ENCODE results near the gene GAB3.
"Not testable (repeated sequence)": the region's sequence is repeated elsewhere in the genome, so short reads cannot be mapped to it uniquely, and the experiment has no call there.

GAB3 gene

GRCh38 chrX:154655346-154655745 lies 95.5 kb downstream of the GAB3 start:
- no peak for DNase-seq (ENCODE audit: low spot score)

- DNase-seq (ENCODE audit: low spot score): no peak
Observed at GRCh38 chrX:154654925-154655324, 96.0 kb downstream of the GAB3 start.

DNA sequence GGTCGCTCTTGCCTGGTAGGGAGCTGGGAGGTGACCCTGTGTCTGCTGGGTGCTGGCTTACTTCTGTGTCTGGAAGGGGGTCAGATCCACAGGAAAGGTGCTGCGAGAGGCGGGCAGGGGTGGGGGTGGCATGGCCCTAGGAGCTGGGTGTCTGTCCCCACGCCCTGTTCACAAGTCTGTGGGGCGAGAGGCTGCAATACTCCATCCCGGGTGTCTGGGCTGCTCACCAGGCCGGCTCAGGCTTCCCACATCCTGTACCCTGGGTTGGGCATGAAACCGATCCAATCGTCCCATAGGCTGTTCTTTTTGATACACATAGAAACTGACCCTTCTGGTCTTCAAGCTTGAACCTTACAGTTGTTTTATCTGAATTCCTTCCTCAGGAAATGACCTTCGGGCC lies 96.5 kb downstream of the GAB3 start:
- DNase-seq (ENCODE audit: low spot score): no peak

GRCh38 chrX:154653413-154653812 lies 97.5 kb downstream of the GAB3 start, which contains the start of gene CTAG2:
CTAG2 (minus strand) TSS chrX:154653579; CDS start chrX:154653515, 64 bp downstream.
- not testable (repeated sequence) for DNase-seq (ENCODE audit: low spot score)

GRCh38 chrX:154653048-154653401 lies 97.9 kb downstream of the GAB3 start:
- DNase-seq (ENCODE audit: low spot score): no peak

DNA sequence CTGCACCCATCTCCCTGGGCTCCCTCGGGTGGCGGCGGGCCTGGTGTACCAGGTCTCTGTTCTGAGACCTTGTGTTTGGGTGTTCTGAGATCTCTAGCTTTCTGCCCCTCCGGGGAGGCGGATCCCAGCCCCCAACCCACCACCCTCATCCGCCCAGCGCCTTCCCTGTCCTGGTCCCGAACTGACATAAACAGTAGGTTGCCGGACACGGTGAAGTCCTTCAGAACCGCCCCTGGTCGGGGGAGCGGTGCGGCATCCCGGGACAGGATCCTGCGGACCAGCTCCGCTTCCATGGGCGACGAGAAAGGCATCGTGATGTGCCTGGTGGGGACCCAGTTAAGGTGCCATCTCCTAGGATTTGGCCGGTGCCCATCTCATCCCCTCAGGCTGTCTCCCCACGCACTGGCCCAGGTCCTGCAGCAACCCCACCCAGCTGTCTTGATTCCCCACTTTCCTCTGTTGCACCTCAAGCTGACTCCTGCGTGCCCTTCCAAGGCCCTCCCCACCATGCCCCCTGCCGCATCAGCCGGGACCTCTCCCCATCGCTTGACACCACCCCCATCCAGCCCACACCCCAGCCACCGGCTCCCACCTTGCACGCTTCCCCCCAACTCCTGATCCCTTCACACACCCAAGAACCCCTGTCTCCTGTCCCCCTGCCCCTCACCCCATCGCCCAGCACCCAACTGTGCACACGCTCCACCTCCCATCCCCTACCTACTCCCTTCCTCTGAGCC lies 98.4 kb downstream of the GAB3 start:
- no peak for DNase-seq (ENCODE audit: low spot score)

DNA sequence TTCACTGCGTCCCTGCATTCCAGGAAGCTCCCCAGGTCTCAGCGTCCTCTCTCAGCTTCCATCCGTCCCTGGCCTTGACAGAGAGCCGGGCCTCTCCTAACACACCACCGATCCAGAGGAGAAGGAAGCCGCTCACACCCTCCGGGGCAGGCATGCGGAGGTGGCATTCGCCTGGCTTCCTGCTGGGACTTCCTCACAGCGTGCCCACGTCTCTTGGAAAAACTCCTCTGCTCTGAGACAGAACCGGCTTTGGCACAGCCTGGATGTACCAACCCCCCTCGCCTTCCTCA lies 100.7 kb downstream of the GAB3 start:
- no peak for DNase-seq (ENCODE audit: low spot score)

DNA sequence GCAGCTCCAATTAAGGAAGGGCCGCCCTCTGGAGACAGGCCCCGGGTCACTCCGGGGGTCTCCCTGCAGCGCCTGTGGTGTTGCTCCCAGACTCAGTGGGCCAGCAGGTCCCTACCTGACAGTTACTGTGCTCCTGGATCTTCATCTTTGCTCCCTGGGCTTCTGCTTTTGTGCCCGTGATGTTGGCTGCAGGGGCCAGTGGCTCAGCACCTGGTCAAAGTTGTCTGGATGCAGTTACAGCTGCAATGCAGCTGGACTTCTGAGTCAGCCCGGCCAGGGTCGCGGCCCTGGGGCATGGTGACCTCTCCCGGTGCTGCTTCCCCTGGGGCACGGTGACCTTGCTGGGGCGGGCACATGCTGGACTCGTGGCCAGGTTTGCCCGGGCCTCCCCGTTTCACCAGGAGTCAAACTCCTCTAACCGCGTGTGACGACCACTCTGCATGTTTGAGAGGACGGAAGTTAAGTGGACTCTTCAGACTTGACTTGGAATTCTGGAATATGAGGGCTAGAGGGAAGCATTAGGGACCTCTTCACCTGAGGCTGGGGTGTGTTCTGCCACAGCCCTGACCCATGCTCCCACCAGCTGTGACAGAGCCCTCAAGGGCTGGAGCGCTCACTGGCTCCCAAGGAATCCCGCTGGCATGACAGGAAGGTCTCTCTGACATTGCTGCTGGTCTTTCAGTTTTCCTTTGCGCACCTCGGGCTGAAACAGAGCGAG lies 101.2 kb downstream of the GAB3 start:
- DNase-seq (ENCODE audit: low spot score): no peak

GRCh38 chrX:154648931-154649330 lies 101.9 kb downstream of the GAB3 start:
- no peak for DNase-seq (ENCODE audit: low spot score)

GRCh38 chrX:154645745-154646378 lies 105.0 kb downstream of the GAB3 start:
- DNase-seq (ENCODE audit: low spot score): not testable (repeated sequence)

DNA sequence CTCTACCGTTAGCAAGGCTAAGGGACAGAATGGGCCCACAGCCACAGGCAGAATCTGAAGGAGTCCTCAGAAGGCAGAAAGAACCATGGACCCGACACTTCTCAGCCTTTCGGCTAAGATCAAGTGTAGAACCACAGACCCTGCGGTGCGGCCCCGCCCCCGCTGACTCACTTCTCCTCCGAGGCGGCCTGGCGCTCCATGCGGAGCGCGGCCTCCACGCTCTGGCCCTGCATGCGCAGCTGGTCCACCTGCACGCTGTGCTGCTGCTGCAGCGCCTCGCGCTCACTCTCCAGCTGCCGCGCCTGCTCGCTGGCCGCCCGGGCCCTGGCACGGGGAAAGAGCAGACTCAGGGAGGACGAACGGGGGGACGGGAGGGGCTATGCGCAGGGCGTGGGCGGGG lies 107.2 kb downstream of the GAB3 start:
- not testable (repeated sequence) for DNase-seq (ENCODE audit: low spot score)

DNA sequence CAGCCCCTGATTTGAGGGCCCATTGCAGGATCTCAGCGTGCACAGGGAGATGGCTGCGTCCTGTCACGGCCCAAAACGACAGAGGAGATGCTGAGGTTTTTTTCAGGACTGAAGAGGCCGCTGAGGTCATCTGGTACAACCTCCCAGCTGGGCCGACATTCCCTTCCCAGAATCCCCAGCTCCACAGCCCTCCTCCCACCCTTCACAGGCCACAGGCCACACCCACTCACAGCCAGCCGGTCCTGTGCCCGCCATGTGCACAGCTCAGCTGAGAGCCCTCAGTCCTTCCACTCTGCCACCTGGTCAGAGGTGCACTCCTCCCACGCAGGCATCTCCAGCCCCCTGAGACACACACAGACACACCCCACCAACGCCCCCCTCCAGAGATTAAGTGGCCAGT lies 109.1 kb downstream of the GAB3 start:
- DNase-seq (ENCODE audit: low spot score): not testable (repeated sequence)

DNA sequence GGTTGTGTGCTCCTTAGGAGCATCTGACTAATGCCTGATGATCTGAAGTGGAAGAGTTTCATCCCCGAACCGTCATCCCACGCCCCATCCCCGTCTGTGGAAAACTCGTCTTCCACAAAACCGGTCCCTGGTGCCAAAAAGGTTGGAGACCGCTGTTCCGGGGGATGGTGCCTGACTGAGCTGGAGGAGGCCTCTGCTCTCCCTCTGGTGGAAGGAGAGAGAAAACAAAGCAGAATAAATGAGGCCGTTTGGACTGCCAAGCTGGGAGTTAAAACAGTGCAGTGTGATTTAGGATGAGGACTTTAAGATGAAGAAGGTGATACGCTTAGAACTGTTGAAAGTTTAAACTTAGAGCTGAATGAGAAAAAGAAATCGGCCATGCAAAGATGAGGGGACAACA lies 117.2 kb downstream of the GAB3 start:
- not testable (repeated sequence) for DNase-seq (ENCODE audit: low spot score)

GRCh38 chrX:154630949-154631348 lies 119.9 kb downstream of the GAB3 start:
- not testable (repeated sequence) for DNase-seq (ENCODE audit: low spot score)

DNA sequence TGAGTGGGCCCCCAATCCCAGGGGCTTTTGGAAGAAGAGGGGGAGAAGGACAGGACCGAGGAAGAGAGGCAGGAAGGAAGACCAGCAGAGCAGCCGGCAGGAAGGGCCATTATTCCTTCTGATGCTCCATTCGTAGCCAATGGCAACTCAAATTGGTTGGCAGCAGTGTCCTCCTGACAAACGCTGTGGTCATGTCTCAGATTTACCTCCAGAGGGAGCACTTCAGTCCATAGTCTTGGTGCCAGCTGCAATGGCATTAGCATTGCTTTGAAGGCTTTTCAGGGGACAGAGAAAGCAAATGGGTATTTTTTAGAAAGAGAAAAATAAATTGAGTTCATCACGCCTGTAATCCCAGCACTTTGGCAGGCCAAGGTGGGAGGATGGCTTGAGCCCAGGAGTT lies 121.9 kb downstream of the GAB3 start:
- DNase-seq (ENCODE audit: low spot score): not testable (repeated sequence)

Data from HuH-7.5 (cell line).